B cell (primary cell): ENCODE data around the gene TMEM255B.

Experiments
- CTCF ChIP-seq: fragments of 200-600 bp; IDR thresholded peaks from one replicate; pipeline ENCODE4 v1.8.0; 2022; ENCODE audit warnings: antibody characterized with exemption, mild to moderate bottlenecking
- EZH2 ChIP-seq: IDR thresholded peaks from 2 replicates; pipeline ENCODE4 v1.6.1; 2012; ENCODE audit warnings: borderline replicate concordance, low read depth, mild to moderate bottlenecking, moderate library complexity, low read length; ENCODE audit not compliant: insufficient read depth, poor library complexity, severe bottlenecking

GRCh38 chr13:113840541-113841352 lies 81.7 kb downstream of the TMEM255B start:
- TF ChIP-seq CTCF (no peak), EZH2 (no peak)
